Karpas-422 (cell line): ENCODE measurements around the gene BIRC5. TPM values are rescaled to one million over a fixed set of nuclear protein-coding genes. Genes with fewer than 3 reads are reported as not detected.
"Not testable (repeated sequence)": the region's sequence is repeated elsewhere in the genome, so short reads cannot be mapped to it uniquely, and the experiment has no call there.

ENCODE experiments used
- DNase-seq: peaks from one replicate; pipeline ENCODE4 v3.0.0-alpha.2; 2015
- H2AFZ ChIP-seq: fragments of 200-600 bp; sonication (generic); 2 replicates; pipeline ENCODE4 v1.6.1; 2014; ENCODE audit warnings: antibody characterized with exemption, low read length, mixed read lengths
- H3K27ac ChIP-seq: fragments of 200-600 bp; sonication (generic); 2 replicates; pipeline ENCODE4 v1.5.1; 2014; ENCODE audit warnings: mild to moderate bottlenecking, low read length, moderate library complexity
- H3K27me3 ChIP-seq: fragments of 200-600 bp; sonication (generic); 2 replicates; pipeline ENCODE4 v1.6.1; 2014; ENCODE audit warnings: low read length, mixed read lengths
- H3K36me3 ChIP-seq: fragments of 200-600 bp; sonication (generic); 2 replicates; pipeline ENCODE4 v1.6.1; 2014; ENCODE audit warnings: low read length, mixed read lengths; ENCODE audit not compliant: insufficient read depth
- H3K4me1 ChIP-seq: fragments of 200-600 bp; sonication (generic); 2 replicates; pipeline ENCODE4 v1.6.1; 2014; ENCODE audit warnings: mild to moderate bottlenecking, low read length, mixed read lengths
- H3K4me2 ChIP-seq: fragments of 200-600 bp; sonication (generic); 2 replicates; pipeline ENCODE4 v1.6.1; 2014; ENCODE audit warnings: low read length, low read depth, mild to moderate bottlenecking; ENCODE audit not compliant: poor library complexity, severe bottlenecking
- H3K4me3 ChIP-seq: fragments of 200-600 bp; sonication (generic); 2 replicates; pipeline ENCODE4 v1.5.1; 2014; ENCODE audit warnings: mild to moderate bottlenecking, antibody characterized with exemption, low read length, mixed read lengths
- H3K79me2 ChIP-seq: fragments of 200-600 bp; sonication (generic); 2 replicates; pipeline ENCODE4 v1.6.1; 2014; ENCODE audit warnings: mild to moderate bottlenecking, low read length, mixed read lengths
- H3K9ac ChIP-seq: fragments of 200-600 bp; sonication (generic); 2 replicates; pipeline ENCODE4 v1.6.0; 2014; ENCODE audit warnings: low read length
- H3K9me2 ChIP-seq: fragments of 200-600 bp; sonication (generic), shearing (Covaris generic); replicated peaks from 2 replicates; pipeline ENCODE4 v1.6.0; 2014; ENCODE audit warnings: mild to moderate bottlenecking, low read length, moderate library complexity; ENCODE audit not compliant: insufficient read depth
- H3K9me3 ChIP-seq: fragments of 300-700, 200-600 bp; sonication (generic); 2 replicates; pipeline ENCODE4 v1.6.1; 2014; ENCODE audit warnings: low read length, mixed read lengths
- H4K20me1 ChIP-seq: fragments of 200-600 bp; sonication (generic); 2 replicates; pipeline ENCODE4 v1.6.1; 2014; ENCODE audit warnings: mild to moderate bottlenecking, antibody characterized with exemption, low read length, low read depth; ENCODE audit not compliant: insufficient read depth
- total RNA-seq: library from RNA; depleted of rRNA; stranded (reverse); fragments of >200 nt; shearing (Covaris generic); gene quantifications from 2 replicates; pipeline ENCODE4 v1.2.3, GENCODE V29; 2014; ENCODE audit warnings: low replicate concordance

The BIRC5 gene
- total RNA-seq, 1 experiment from 2014 or later = 45.4 TPM

GRCh38 chr17:78252111-78252634 lies 38.1 kb downstream of the BIRC5 start:
- peak; percentile 47 for DNase-seq
- Histone ChIP-seq H3K4me2 (no peak overlapping the region), H3K9ac (no peak overlapping the region), H3K4me3 (no peak overlapping the region), H3K4me1 (peaks cover 28% of the 10 kb centered on the region), H3K36me3 (no peaks in the 10 kb centered on the region), H2AFZ (no peak overlapping the region), H3K27me3 (no peaks in the 10 kb centered on the region), H3K79me2 (no peaks in the 10 kb centered on the region), H3K9me3 (no peaks in the 10 kb centered on the region), H3K27ac (no peak overlapping the region), H3K9me2 (no peaks in the 10 kb centered on the region), H4K20me1 (no peaks in the 10 kb centered on the region)

- H3K27ac ChIP-seq = no peak overlapping the region
- peak; percentile 45 for DNase-seq
- no peak overlapping the region for H3K4me3 ChIP-seq
- no peaks in the 10 kb centered on the region for H3K9me2 ChIP-seq
- no peaks in the 10 kb centered on the region for H3K9me3 ChIP-seq
- no peaks in the 10 kb centered on the region for H3K79me2 ChIP-seq
- no peaks in the 10 kb centered on the region for H3K36me3 ChIP-seq
- no peaks in the 10 kb centered on the region for H3K27me3 ChIP-seq
- no peak overlapping the region for H3K4me2 ChIP-seq
- H3K4me1 ChIP-seq = peaks cover 28% of the 10 kb centered on the region
- H2AFZ ChIP-seq = no peak overlapping the region
- no peaks in the 10 kb centered on the region for H4K20me1 ChIP-seq
- no peak overlapping the region for H3K9ac ChIP-seq
These were observed 38.9 kb downstream of the BIRC5 start for GRCh38 chr17:78252701-78253635.

DNA sequence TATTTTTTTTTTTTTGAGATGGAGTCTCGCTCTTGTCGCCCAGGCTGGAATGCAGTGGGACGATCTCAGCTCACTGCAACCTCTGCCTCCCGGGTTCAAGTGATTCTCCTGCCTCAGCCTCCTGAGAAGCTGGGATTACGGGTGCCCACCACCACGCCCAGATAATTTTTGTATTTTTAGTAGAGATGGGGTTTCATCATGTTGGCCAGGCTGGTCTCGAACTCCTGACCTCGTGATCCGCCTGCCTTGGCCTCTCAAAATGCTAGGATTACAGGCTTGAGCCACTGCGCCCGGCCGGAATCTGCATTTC lies 39.5 kb downstream of the BIRC5 start:
- not testable (repeated sequence) for H3K4me3 ChIP-seq, H4K20me1 ChIP-seq, H3K4me2 ChIP-seq, H3K9me2 ChIP-seq, H3K27ac ChIP-seq, H3K9ac ChIP-seq, H2AFZ ChIP-seq, H3K9me3 ChIP-seq, H3K27me3 ChIP-seq, DNase-seq, H3K79me2 ChIP-seq, H3K36me3 ChIP-seq
- peaks cover 28% of the 10 kb centered on the region for H3K4me1 ChIP-seq

- Histone ChIP-seq H3K9me2 (no peaks in the 10 kb centered on the region), H4K20me1 (no peaks in the 10 kb centered on the region; the same call in 1 of the 2 replicates), H3K79me2 (no peaks in the 10 kb centered on the region), H3K9me3 (no peaks in the 10 kb centered on the region), H3K36me3 (no peaks in the 10 kb centered on the region), H3K9ac (0 out of 2 replicates have a peak overlapping the region, but pooled peaks have one; percentile 18), H3K4me3 (peak overlapping the region; percentile 63), H2AFZ (no peak overlapping the region), H3K4me2 (peak overlapping the region; percentile 64), H3K27me3 (no peaks in the 10 kb centered on the region), H3K4me1 (peaks cover 28% of the 10 kb centered on the region), H3K27ac (no peak overlapping the region)
- peak; percentile 85 for DNase-seq
These were observed 40.1 kb downstream of the BIRC5 start for GRCh38 chr17:78253946-78254672.

DNA sequence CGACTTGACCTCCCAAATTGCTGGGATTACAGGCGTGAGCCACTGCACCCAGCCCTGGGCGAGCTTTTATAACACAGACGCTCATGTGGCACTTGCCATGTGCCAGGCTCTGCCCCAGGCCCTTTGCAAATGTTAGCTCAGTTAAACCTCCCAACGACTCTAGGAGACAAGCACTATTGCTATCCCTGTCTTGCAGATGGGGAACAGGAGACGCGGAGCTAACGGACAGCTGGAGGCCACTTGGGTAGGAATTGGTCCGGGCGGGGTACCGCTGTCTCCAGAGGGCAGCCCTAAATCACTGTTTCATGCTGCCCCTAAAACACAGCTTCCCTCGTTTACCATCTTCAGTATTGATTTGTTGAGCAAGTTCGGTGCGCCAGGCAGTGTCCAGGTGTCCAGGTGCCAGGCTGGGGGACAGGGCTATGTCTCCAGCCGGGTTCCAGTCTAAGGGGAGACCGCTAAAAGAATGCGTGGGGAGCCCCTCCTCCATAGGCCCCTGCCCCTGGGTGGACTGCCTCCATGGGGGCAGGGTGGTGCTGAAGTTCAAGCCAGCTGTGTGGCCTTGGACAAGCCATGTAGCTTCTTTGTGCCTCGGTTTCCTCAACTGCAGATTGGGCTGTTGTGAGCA lies 41.1 kb downstream of the BIRC5 start:
- H3K4me3 ChIP-seq = no peak overlapping the region
- H3K4me1 ChIP-seq = peaks cover 28% of the 10 kb centered on the region
- H3K4me2 ChIP-seq = no peak overlapping the region
- no peak overlapping the region for H3K9ac ChIP-seq
- no peaks in the 10 kb centered on the region for H3K79me2 ChIP-seq
- no peak overlapping the region for H2AFZ ChIP-seq
- no peaks in the 10 kb centered on the region for H3K9me2 ChIP-seq
- H3K27me3 ChIP-seq = no peaks in the 10 kb centered on the region
- DNase-seq = no peak
- no peaks in the 10 kb centered on the region for H3K36me3 ChIP-seq
- H3K9me3 ChIP-seq = no peaks in the 10 kb centered on the region
- no peaks in the 10 kb centered on the region; the same call in 1 of the 2 replicates for H4K20me1 ChIP-seq
- H3K27ac ChIP-seq = no peak overlapping the region

GRCh38 chr17:78255953-78256706 lies 42.1 kb downstream of the BIRC5 start:
- H3K36me3 ChIP-seq = no peaks in the 10 kb centered on the region
- H3K4me2 ChIP-seq = no peak overlapping the region
- no peak overlapping the region for H3K27ac ChIP-seq
- no peak for DNase-seq
- peaks cover 22% of the 10 kb centered on the region for H3K4me1 ChIP-seq
- H2AFZ ChIP-seq = no peak overlapping the region
- H3K27me3 ChIP-seq = no peaks in the 10 kb centered on the region
- H3K79me2 ChIP-seq = no peaks in the 10 kb centered on the region
- no peaks in the 10 kb centered on the region; the same call in 1 of the 2 replicates for H4K20me1 ChIP-seq
- H3K9me2 ChIP-seq = no peaks in the 10 kb centered on the region
- H3K9ac ChIP-seq = no peak overlapping the region
- H3K9me3 ChIP-seq = no peaks in the 10 kb centered on the region
- no peak overlapping the region for H3K4me3 ChIP-seq

DNA sequence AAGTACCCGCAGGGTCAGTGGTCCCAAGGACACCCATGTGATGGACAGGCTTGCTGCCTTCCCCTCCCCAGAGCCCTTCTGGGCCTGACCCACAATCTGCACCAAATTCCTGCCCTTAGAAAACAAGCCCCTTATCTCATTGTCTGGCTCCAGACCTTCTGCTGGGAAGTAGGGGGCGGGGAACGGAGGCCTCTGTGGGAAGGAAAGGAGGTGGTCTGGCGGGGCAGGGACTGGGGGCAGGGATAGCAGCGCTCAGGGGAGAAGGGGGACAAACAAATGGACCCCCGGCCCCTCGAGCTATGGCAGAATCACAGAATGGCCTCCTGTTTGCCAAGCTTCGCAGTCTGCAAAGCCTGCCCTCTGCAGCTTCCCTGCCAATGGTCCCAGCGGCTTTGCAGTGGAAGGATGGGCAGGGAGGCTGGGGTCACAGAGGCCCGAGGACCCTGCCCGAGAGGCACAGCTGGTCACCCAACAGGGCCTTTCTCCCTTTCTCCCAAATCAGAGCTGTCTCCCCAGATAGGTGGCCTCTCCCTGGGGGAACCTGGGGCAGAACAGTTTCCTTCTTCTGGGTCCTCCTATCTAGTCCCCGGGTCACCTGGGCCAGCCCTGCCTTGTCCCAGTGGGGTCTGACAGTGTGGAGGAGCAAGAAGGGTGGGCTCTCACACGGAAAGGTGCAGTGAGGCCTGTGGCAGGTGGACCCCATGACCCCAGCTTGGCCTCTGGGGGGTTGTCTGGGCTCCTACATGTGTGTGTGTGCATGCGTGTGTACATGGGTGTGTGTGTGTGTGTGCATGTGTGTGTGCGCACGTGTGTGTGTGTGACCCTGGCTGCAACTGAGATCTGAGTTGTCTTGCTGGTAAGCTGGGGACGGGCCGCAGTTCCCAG lies 42.9 kb downstream of the BIRC5 start:
- Histone ChIP-seq H4K20me1 (no peaks in the 10 kb centered on the region; the same call in 1 of the 2 replicates), H3K9me2 (no peaks in the 10 kb centered on the region), H3K9ac (no peak overlapping the region), H3K27ac (no peak overlapping the region), H2AFZ (no peak overlapping the region), H3K4me2 (no peak overlapping the region), H3K36me3 (no peaks in the 10 kb centered on the region), H3K79me2 (no peaks in the 10 kb centered on the region), H3K4me3 (no peak overlapping the region), H3K9me3 (no peaks in the 10 kb centered on the region), H3K4me1 (peaks cover 14% of the 10 kb centered on the region), H3K27me3 (no peaks in the 10 kb centered on the region)
- no peak for DNase-seq
